NK-92 (cell line): ENCODE data around the gene RCAN3.
"Not testable (repeated sequence)": the region's sequence is repeated elsewhere in the genome, so short reads cannot be mapped to it uniquely, and the experiment has no call there.

Source experiments
- DNase-seq: peaks from one replicate; lab custom pipeline; 2025; ENCODE audit not compliant: unreplicated experiment; lab: John Stamatoyannopoulos, UW

RCAN3 gene

DNA sequence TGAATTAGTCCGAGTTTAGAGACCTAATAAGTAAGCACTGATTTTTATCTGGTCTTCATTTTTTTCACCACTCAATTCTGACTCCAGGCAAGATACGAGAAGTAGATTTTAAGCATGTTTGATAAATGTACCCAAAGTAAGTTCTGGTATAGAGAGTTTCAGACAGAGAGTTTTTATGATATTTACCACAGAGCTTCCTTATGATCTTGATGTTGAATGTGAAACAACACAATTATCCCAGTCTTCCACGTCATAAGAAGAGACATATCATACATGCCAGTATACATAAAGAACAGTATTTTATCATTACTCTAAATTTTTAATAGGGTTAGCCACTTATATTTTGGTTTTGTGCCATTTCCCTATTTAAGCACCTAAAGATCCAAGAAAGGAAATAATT, 45.4 kb downstream of the RCAN3 start:
- no peak for DNase-seq

DNA sequence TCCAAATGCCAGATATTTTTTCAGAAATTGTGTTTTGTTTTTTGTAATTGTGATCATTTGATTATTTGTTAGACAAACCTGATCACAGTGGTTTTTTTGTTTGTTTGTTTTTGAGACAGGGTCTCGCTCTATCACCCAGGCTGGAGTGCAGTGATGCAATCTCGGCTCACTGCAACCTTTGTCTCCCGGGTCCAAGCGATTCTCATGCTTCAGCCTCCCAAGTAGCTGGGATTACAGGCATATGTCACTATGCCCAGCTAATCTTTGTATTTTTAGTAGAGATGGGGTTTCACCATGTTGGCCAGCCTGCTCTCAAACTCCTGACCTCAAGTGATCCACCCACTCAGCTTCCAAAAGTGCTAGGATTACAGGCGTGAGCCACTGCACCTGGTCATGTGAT, 46.6 kb downstream of the RCAN3 start:
- not testable (repeated sequence) for DNase-seq

DNA sequence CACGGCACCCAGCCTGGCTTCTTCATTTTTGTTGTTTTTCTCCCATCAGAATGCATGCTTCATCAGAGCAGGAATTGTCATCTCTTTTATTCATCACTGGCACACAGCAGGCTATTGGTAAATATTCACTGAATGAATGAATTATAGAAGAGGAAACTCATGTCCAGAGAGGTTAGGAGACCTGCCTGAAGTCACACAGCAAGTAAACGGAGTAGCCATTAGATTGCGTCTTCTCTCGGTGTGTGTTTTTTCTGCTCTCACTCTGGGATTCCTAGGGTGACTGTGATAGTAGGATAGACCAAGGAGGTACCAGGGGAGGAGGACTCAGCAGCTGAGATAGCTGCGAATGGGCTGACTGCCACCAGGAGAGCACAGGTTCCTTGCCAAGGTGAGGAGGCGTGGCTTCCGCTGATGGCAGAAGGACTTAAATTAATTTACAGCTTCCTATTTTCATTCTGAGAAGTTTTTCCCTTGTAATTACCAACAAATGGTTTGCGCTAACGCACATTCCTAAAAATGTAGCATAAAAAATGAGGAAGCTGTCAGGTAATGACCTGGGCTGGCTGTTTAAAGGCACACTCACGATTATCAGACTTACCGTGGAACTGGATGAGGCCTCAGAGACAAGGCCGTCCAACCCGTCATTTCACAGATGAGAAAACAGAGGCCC, 48.8 kb downstream of the RCAN3 start:
- DNase-seq: no peak

DNA sequence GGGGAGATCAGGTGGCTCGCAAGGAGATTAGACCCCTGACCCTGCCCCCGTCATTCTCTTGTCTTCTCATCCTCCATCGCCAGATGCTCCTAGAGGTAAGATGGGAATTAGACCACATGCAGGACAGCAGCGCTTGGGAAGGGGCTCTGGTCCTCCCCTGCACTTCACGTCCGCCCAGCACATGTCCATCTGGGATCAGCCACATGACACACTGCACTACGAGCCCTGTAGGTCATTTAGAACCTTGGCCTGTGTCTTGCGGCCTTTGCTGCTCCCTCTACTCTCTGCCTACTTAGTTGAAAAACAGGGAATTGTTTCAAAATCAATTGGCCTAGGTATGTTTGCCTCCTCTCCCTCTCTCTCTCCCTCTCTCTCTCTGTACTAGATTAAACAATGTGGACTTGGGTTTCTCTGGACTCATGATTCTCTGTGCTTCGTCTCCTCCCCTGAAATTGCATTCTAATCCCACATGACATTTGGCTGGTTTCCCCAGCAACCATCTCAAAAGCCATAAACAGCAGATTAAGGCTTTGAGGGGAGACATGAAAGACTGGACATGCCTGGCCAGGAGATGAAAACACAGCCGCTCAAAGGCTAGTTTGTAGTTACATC, 49.4 kb downstream of the RCAN3 start:
- no peak for DNase-seq

DNA sequence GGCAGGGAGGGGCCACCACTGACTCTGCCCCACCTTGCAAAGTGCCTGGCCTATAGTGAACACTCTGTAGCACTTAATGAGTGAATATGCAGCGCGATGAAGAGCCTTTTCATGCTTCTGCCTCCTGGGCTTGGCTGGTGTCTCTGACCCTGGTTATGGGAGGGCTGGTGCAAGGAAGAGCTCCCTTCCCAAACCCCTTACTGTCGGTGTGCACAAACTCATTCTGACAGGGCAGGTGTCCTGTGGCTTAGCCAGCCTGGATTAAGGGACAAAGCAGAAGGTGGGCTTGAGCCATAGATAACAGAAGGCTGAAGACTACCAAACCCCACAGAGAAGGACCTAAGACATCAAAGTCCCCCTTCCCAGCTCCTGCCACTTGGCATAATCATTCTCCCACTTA, 51.3 kb downstream of the RCAN3 start:
- DNase-seq: no peak

DNA sequence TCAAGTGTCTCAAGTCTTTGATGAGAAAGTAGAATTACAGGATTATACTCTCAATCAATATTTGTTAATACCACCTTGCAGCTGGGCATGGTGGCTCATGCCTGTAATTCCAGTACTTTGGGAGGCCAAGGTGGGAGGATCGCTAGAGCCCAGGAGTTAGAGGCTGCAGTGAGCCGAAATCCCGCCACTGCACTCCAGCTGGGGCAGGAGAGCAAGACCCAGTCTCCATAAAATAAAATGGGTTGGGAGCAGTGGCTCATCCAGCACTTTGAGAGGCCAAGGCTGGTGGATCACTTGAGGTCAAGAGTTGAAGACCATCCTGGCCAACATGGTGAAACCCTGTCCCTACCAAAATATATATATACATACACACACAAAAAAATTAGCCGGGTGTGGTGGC, 52.1 kb downstream of the RCAN3 start:
- no peak for DNase-seq

DNA sequence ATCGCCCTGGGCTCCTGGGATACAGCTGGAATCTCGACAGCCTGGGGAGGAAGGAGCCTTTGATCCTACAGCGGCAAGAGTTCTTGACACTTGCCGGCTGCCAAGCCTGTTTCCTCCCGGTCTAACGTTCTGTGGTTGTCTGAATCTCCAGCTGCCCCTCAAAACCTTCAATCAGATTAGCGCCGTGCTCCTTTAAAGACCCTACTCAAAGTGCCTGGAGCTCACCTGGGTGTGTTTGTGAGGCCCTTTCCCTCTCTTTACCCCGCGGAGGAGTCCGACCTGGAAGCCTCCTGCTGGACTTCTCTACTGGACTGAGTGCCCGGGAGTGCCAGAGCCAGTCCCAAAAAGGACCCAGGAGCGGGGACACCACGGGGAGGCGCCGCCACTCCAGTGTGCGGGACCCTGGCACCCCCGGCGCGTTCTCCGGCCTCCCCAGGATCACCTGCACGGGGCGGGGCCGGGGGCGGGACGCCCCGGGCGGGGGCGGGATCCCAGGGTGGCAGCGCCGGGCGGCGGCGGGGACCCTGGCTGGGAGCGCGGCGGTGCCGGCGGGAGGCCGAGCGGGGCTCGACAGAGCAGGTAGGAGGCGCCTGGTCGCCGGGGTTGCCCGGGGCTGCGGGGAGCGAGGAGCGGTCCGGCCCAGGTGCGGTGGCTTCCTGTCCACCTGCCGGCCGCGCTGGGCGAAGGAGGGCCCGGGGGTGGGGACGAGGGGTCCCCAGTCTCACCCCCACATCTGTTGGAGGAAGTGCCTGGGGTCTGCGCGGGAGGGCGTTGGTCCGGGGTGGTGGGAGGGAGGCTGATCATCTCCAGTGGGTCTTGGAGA, 53.2 kb downstream of the RCAN3 start, which contains the start of gene NCMAP:
TSS of gene NCMAP (plus strand) at position 497 of the 823 bp plus-strand sequence. CDS start 39,344 bp downstream, outside the sequence.
- no peak for DNase-seq

DNA sequence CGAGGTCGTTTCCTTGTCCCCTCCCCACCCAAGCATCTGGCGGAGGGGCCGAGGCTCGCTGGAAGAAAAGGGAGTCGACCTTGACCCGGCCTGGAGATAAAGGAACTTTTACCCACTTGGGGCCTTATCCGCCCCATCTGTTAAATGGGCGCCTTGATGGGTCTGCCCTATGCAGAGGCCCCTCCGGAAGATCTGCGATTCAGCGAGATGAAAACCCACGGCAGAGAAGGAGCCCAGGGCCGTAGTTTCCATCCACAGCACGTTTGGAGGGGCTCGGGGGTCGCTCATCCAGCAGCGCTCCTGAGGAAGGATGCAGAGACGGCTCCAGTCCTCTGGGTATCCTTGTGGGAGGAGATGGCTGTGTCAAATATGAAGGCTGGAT, 53.8 kb downstream of the RCAN3 start:
- no peak for DNase-seq

DNA sequence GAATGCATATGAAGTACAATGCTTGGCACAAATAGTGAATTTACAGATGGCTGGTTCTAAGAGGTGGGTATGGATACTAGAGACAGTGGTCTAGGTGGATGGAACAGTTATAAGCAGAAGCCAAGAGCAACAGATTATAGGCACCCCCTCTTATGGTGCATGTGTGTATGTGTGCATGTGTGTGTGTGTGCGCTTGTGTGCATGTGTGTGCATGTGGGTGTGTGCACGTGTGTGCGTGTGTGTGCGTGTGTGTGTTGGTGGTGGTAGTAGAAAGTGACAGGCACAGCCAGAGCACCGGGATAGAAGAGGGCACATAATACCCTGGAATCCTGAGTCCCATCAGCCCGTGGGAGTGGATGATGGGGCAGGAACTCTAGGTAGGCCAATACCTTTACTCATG, 54.6 kb downstream of the RCAN3 start:
- DNase-seq: no peak

DNA sequence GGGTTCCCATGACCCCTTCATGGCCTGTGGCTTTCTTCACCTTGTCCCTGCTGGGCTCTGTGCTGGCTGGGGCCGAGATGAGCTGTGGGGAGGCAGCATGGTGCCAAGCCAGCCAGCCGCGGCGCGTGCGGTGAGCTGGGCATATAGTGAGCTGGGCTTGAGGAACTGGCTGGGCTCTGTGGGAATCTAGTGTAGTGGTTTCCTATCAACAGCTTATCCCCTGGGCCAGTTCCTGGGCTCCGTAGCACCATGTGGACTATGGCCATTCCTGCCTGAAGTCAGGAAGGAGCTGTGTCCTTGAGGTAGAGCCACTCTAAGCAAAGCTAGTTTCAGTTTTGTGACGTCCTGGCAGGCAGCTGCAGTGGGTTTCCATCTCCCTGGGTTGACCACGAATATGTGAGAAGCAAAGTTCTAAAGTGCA, 55.1 kb downstream of the RCAN3 start:
- no peak for DNase-seq

DNA sequence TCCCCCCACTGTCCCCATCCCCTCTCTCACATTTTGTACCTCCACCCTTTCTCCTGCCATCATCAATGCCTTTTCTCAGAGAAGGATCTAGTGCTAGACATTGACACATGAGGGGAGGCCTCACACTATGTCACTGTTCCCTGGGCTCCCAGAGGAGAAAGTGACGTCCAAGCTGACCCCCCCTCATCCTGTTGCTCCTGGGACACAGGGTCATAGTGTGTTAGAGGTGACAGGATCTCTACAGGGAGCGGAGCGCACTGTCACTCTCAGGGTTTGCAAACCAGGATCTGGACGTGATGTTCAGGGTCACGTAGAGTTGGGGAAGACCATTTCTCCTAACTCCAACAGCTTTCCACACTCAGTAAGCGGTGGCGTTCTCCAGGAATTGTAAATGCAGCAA, 55.8 kb downstream of the RCAN3 start:
- no peak for DNase-seq

DNA sequence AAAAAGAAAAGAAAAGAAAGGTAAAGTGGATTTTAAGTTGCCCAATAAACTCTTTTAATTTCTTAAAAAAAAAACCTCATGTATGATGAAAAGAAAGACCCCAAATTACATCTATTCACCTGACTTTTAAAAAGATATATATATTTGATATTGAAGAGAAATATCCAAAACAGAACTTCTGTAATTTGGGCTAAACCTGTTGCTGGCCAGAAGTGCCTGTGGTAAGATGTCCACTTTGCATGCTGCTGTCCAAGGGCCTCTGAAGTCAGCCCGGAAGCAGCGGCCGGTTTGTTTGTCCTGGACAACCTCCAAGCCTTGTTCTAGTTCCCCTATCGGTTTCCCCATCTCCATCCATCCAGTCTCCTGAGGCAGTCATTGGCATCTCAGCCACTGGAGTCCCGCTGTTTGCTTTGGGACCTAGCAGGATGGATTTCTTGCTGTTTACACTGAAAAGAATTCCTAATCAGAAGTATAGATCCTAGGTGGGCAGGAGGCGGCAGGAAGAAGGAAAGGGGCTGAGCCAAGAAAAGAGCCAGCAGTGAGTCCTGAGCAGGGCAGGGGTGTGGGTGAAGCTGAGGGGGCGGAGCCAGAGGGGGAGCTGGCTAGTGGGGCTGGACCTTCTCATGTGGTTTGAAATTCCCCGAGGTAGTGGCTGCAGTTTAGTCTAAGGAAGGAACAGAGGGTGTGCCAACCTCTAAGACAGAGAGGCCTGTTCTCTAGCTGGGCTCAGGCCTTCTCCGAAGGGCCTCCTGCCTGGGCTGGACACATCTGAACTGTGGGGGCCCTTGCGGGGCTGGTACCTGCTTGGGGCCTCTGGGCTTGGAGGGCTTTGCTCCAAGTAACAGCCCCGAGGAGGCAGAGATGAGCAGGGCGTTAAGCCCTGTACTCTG, 56.5 kb downstream of the RCAN3 start:
- no peak for DNase-seq

DNA sequence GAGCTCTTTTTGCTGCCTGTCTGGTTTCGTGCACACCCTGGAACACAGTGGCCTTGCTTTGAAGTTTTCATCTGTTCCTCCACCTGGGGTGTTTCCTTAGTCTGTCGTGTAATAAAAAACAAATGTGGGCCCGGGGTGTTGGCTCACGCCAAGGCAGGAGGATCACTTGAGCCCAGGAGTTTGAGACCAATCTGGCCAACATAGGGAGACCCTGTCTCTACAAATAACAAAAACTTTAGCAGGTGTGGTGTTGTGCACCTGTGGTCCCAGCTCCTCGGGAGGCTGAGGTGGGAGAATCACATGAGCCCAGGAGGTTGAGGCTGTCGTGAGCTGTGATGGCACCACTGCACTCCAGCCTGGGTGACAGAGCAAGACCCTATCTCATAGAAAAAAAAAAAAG, 57.7 kb downstream of the RCAN3 start:
- no peak for DNase-seq

DNA sequence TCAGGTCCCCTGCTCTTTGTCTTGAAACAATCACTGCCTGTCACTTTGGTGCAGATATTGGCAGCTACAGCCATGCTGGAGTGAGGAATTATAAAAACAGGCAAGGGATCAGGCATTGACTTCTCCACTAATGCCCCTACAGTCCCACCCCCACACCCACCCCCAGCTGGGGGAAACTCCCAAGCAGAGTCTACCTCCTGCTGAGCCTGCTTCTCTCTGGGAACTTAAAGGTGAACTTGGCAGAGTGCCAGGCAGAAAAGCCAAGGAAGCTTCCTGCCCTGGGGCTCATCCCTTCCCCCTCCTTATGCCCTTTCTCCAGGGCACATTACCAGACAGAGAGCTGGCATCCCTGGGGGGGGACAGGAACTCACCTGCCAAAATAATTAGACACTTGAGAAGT, 60.0 kb downstream of the RCAN3 start:
- no peak for DNase-seq

DNA sequence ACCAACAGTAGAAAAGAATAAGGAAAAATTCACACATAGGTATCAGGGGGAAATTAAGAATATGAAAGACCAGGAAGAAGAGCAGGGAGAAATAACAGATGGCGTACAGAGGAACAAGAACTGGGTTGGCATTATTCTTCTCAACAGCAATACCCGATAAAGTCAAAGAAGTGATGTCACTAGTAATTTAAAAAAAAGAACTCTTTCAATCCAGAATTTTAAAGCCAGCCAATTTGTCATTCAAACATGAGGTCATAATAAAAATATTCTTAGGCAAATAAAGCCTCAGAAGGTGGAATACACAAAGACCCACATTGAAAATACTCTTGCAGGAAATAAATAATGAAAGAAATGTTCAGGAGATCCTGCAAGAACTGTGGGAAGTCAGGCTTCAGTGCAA, 62.1 kb downstream of the RCAN3 start:
- no peak for DNase-seq

DNA sequence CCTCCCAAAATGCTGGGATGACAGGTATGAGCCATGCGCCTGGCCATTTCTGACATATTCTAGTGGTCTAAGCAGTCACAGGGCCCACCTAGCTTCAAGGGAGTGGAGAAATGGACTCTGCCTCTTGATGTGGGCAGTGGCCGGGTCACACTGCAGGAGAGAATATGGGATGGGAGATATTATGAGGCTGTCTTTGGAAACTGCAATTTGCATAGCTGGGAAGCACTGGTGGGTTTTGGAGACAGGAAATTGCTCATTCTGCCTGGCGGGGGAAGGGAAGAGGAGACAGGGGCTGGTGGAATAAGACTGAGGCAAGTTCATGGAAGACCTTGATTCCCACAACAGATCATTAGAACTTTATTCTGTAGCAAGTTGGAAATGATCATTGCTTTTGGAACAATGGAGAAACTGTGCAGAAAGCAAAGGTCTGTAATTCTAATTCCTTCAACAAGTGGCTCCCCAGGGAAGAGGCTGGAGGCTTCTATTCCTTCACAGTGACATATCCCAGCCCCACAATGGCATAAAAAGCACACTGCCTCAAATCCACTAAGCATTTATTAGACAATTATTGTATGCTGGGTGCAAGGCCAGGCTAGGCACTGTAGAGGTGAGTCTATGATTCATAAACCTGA, 63.7 kb downstream of the RCAN3 start:
- DNase-seq: no peak

DNA sequence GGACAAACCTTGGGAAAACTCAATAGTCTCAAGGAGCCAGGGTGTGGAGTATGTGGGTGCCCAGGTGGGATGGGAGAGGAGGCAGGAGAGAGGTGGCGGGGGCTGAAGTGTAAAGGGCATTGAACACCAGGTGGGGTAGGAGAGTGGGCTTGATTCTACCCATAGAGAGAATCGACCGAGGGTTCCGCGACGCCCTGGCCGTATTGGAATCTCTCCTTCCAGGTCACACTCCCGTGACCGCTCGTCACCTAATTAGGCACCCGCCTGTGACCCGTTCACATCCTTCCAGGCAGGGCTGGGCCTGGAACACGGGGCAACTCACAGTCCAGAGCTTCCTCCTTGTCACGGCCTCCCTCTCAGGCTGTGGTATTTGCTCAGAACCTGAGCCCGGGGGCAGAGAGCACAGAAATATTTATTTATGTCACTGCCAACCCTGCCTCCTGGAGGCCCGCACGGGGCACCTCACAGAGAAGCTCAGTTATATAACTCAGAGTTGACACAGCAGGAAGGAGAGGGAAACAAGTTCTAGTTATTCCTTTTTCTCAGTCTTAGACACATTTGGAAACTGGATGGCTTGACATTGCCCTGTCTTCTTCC, 65.3 kb downstream of the RCAN3 start:
- DNase-seq: no peak

DNA sequence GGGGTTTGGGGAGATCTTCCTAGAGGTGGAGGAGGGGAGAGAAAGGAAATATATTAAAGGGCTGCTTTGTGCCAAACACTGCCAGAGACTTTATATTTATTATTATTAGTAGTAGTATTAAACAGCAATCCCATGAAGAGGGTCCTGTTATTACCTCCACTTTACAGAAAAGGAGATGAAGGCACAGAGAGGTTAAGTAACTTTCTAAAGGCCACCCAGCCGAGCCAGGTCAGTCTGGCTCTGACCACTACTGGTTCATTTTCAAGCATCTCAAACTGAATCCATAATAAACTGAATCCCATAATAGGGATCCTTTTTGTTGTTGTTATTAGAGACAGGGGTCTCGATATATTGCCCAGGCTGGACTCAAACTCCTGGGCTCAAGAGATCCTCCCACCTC, 65.8 kb downstream of the RCAN3 start:
- DNase-seq: no peak

DNA sequence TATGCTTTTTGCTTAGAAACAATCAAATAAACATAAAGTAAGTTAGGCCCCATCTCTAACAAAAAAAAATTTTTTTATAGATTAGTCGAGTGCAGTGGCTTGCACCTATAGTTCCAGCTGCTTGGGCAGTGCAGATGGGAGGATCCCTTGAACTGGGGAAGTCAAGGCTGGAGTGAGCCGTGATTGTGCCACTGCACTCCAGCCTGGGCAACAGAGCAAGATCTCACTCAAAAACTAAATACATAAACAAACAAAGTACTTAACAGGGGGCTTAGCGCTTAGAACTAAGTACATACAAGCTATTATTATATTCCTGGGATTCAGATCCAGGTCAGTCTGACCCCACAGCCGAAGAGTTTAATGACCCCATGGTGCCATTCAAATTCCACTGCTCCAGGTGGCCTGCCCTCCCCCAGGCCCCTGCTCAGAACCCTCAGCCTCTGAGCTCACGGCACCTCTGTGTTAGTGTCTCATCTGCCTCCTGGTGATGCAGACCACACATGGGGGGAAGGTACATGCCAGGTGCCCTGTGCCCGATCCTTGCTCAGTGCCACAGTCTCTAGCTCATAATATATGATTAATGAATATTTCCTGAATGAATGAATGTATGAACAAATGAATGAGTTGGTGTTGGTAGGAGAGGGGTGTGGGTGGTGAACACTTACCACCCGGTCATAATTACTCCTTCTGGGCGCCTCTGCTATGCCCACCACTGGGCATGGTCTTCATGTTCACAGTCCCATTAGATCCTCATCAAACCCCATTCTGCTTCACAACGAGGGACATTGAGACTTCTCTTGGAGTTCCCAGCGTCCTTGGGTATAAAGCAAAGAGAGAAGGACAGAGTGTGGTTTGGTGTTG, 67.9 kb downstream of the RCAN3 start:
- DNase-seq: no peak
